VCaP (cell line): Measurements from ENCODE around the gene TOMM22.

Experiments used
- H3K27ac ChIP-seq: fragments of 450-650 bp; 2 replicates; pipeline ENCODE4 v1.5.1; 2017
- TF ChIP-seq, protein P1 (sequence below): fragments of 450-650 bp; conservative IDR thresholded peaks from 2 replicates; pipeline ENCODE4 v1.5.1; 2017; ENCODE audit warnings: mild to moderate bottlenecking, moderate library complexity

TOMM22 gene

DNA sequence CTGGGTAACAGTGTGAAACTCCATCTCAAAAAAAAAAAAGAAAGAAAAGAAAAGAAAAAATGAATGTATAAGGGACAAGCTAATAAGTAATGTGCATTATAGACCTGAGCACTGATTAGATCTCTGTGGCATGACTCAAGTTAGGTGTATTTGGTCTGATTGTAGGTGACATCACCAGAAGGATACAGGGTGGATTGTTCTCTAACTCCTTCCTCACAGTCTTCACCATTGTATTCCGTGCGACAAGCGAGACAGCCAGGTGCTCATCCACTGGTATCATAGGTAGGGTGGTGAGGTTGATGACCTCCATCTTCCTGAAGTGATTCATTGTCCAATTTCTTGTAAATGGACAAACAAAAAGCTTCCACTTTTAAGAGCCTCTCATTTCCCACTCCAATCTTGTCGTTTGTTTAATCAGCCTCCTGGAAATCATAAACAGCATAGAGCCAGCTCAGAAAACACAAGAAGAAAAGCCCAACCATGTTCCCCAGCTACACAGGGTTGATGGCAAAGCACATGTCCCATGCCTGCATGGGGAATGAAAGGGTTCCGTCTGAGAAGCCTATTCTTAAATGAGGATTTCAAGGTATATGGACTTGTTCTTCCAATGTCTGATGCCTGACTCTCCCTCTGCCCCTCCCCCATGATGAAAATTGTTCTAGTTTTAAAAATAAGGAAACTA, 31.8 kb upstream of the TOMM22 start:
- no peak overlapping the region for H3K27ac ChIP-seq
- TF ChIP-seq, protein P1, sequence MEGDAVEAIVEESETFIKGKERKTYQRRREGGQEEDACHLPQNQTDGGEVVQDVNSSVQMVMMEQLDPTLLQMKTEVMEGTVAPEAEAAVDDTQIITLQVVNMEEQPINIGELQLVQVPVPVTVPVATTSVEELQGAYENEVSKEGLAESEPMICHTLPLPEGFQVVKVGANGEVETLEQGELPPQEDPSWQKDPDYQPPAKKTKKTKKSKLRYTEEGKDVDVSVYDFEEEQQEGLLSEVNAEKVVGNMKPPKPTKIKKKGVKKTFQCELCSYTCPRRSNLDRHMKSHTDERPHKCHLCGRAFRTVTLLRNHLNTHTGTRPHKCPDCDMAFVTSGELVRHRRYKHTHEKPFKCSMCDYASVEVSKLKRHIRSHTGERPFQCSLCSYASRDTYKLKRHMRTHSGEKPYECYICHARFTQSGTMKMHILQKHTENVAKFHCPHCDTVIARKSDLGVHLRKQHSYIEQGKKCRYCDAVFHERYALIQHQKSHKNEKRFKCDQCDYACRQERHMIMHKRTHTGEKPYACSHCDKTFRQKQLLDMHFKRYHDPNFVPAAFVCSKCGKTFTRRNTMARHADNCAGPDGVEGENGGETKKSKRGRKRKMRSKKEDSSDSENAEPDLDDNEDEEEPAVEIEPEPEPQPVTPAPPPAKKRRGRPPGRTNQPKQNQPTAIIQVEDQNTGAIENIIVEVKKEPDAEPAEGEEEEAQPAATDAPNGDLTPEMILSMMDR = no peak

DNA sequence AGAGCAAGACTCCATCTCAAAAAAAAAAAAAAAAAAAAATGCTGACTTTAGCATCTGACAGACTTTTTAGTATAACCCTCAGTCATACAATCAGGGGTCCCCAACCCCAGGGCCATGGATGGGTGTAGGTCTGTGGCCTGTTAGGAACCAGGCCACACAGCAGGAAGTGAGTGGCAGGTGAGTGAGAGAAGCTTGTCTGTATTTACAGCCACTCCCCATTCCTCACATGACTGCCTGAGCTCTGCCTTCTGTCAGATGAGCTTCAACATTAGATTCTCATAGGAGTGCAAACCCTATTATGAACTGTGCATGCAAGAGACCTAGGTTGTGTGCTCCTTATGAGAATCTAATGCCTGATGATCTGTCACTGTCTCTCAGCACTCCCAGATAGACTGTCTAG, 28.9 kb upstream of the TOMM22 start:
- TF ChIP-seq, protein P1 = no peak
- H3K27ac ChIP-seq = no peak overlapping the region

DNA sequence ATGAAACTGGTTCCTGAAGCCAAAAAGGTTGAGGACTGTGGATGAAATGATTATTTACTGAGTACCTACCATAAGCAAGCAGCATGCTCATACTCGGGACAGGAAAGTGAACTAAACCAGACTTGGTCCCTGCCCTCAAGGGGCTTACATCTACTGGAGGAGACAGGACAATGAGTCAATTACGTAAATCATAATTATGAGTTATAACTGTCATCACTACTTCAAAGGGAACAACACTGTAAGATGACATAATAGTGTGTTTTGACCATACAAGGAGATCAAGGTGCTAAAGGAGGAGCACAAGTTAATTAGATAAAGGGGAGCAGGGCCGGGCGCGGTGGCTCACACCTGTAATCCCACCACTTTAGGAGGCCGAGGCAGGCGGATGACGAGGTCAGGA, 28.0 kb upstream of the TOMM22 start:
- TF ChIP-seq, protein P1 = no peak
- H3K27ac ChIP-seq = no peak overlapping the region

DNA sequence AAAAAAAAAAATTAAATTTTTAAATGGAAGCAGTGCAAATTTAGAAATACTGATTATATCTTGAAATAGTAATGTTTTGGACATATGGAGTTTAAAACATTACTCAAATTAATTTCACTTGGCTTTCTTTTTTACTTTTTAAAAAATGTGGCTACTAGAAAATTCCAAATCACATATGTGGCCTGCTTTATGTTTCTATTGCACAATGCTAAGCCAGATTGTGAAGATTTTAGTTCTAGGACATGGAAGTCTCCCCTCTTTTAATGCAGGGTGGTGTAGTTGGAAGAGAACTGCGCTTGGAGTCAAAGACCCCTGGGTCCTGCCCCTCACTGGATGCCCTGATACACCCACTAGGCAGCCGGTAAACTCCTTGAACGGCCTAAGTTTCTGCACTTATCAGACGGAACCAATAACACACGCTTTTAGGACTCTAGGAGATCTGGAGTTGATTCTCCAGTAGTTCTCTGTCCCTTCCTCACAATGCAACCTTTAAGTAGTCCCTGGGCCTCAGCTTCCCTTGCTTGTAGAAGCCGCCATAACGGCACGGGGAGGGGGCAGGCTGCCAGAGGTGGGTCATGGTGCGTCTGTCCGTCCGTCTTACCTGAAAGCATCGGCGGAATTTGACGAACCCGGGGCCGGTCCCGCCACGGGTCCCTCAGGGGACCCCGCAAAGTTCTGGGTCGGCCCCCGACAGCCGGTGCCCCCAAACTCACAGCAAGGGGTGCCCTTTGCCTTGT, 26.1 kb upstream of the TOMM22 start:
- H3K27ac ChIP-seq = peak overlapping the region; percentile 95
- TF ChIP-seq, protein P1 = no peak

DNA sequence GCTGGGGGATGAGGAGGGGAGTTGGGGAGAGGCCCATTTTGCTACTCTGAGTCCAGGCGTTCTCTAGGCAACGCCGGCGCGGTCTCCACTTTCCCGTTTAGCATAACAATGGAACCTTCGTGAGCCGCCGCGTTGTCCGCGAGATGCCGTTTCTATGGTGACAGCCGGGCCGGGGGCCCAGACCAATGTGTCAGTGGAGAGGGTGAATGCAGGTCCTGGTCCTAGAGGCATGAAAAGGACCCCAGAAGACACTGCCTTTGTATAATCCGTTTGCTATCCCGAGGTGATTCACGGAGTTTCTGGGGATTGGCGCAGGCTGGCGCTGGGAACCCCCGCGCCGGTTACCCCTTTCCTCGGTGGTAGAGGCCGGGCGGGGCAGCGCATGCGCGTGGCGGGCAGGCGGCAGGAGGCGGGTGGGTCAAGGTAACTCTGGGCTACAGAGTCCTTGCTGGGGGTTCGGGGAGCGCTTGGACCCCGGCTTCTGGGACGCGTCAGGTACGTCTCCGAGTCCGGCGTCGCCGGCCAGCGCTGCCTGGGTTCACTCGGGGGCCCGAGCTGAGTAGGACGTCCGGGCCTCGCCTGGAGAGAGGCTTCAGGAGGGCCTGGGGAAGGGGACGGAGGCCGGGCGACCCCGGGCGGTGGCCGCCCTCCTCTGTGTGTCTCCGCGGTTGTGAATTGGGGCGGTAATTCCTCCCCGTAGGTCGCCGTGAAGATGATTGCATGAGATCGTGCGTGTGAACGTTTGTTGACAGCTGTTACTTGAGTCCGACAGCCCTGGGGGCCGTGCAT, 25.3 kb upstream of the TOMM22 start, which contains the start of the genes CBY1 and FAM227A:
TSS of gene CBY1 (plus strand) at position 383 of the 789 bp plus-strand sequence. CDS start 11,417 bp downstream, outside the sequence.
TSS of gene FAM227A (minus strand) at position 137 of the 789 bp plus-strand sequence. CDS start 6,224 bp downstream, outside the sequence.
- TF ChIP-seq, protein P1 = no peak

DNA sequence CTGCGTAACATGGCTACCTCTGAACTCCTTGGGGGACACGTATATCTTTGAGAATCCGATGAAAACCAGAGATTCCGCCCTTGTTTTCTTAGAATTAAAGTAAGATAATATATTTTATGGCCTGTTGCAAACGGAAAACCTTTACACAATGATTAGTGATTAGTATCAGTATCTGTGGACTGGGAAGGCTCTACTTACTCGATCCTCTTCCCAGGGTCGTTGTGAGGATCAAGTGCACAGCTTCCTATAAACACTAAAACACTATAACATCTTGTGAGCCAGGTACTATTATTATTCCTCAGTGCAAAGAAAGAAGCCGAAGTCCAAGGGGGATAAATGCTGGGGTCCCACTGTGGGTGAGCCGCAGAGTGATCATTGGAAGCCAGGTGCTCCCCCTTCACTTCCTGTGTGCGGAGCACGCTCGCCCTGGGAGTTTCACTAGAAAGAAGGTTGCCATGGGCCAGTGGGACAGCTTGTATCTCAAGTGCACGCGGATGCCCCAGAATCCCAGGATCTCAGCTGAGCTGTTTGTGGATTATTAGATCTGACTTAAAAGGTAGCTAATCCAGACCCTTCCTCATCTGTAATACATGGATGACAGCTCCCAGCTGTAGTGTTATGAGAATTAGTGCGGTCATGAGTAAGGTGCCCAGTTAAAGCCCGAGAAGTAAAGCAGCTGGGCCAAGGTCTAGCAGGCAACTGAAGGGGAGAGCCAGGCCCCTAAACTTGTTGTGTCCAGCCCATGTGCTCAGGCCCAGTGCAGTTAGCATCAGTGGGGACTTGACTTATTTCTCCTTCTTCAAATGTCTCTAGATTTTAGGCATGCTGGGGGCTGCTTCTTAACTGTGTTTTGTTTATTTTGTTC, 24.5 kb upstream of the TOMM22 start:
- H3K27ac ChIP-seq = peak overlapping the region; percentile 95
- TF ChIP-seq, protein P1 = no peak

More for the DNA sequence above, 25.3 kb upstream of the TOMM22 start, which contains the start of the genes CBY1 and FAM227A:
- H3K27ac ChIP-seq = peak within 1 kb of the TSS; percentile 95
